CD8-positive, alpha-beta memory T cell (primary cell): Measurements from ENCODE around the gene FTO. TPM values are rescaled to one million over a fixed set of nuclear protein-coding genes. Genes with fewer than 3 reads are reported as not detected.

Experiments used
- CTCF ChIA-PET: fragments of 350-600 bp; sonication (Branson Sonifier 250); formaldehyde crosslinking; loops from one replicate; lab custom pipeline; 2021; ENCODE audit warnings: antibody characterized with exemption; lab: Charles Lee
- POLR2A ChIA-PET: fragments of 350-600 bp; sonication (Branson Sonifier 250); formaldehyde crosslinking; loops from one replicate; lab custom pipeline; 2021; ENCODE audit warnings: antibody characterized with exemption; lab: Charles Lee
- DNase-seq, 5 donors: peaks; one replicate each; pipeline versions ENCODE4 v3.0.0 to v3.0.0-alpha.2; 2020 to 2022; ENCODE audit warnings: mixed read lengths in 1 of 5
- H3K27ac ChIP-seq: one replicate; pipeline ENCODE4 v1.7.0; 2013; ENCODE audit warnings: low read depth, mild to moderate bottlenecking, low read length, moderate library complexity
- H3K27me3 ChIP-seq: 2 replicates; pipeline ENCODE4 v1.7.0; 2013; ENCODE audit warnings: low read length, mild to moderate bottlenecking; ENCODE audit not compliant: insufficient read depth, poor library complexity, severe bottlenecking
- H3K36me3 ChIP-seq: 2 replicates; pipeline ENCODE4 v1.7.0; 2013; ENCODE audit warnings: mild to moderate bottlenecking, low read length, moderate library complexity; ENCODE audit not compliant: insufficient read depth
- H3K4me1 ChIP-seq: 2 replicates; pipeline ENCODE4 v1.7.0; 2013; ENCODE audit warnings: mild to moderate bottlenecking, low read length, moderate library complexity; ENCODE audit not compliant: insufficient read depth
- H3K4me3 ChIP-seq: 2 replicates; pipeline ENCODE4 v1.7.0; 2013; ENCODE audit warnings: mild to moderate bottlenecking, low read length
- H3K9me3 ChIP-seq: 2 replicates; pipeline ENCODE4 v1.7.0; 2013; ENCODE audit warnings: mild to moderate bottlenecking, low read length
- H3K27ac Mint-ChIP-seq, 8 donors: one replicate each; pipeline ENCODE4 v1.8.0; 2020 to 2021; ENCODE audit warnings: mixed read lengths in 8 of 8, mild to moderate bottlenecking in 6 of 8, inconsistent platforms in 3 of 8, moderate library complexity in 3 of 8
- H3K27me3 Mint-ChIP-seq, 2 donors: one replicate each; pipeline ENCODE4 v1.8.0; 2020 to 2021; ENCODE audit warnings: mixed read lengths in 2 of 2, mild to moderate bottlenecking in 1 of 2, moderate library complexity in 1 of 2
- H3K36me3 Mint-ChIP-seq, 3 donors: one replicate each; pipeline ENCODE4 v1.8.0; 2020 to 2021; ENCODE audit warnings: mixed read lengths in 3 of 3, inconsistent platforms in 1 of 3, mild to moderate bottlenecking in 1 of 3
- H3K4me1 Mint-ChIP-seq, 3 donors: one replicate each; pipeline ENCODE4 v1.8.0; 2020 to 2021; ENCODE audit warnings: mixed read lengths in 3 of 3, inconsistent platforms in 1 of 3, mild to moderate bottlenecking in 1 of 3
- H3K4me3 Mint-ChIP-seq, 7 donors: one replicate each; pipeline ENCODE4 v1.8.0; 2020 to 2021; ENCODE audit warnings: mixed read lengths in 7 of 7, mild to moderate bottlenecking in 6 of 7, moderate library complexity in 4 of 7, inconsistent platforms in 2 of 7
- H3K9me3 Mint-ChIP-seq, 5 donors: one replicate each; pipeline ENCODE4 v1.8.0; 2020 to 2022; ENCODE audit warnings: mixed read lengths in 5 of 5, mild to moderate bottlenecking in 3 of 5, moderate library complexity in 2 of 5, inconsistent platforms in 1 of 5
- polyA plus RNA-seq: library from polyadenylated mRNA; unstranded; fragments of 300-500 nt; fragmentation: Illumina TruSeq; gene quantifications from one replicate; pipeline ENCODE4 v1.2.3, GENCODE V29; 2021
- total RNA-seq, 2 experiments: library from RNA; stranded (reverse); gene quantifications; one replicate each; pipeline ENCODE4 v1.2.3, GENCODE V29; 2021

FTO gene
- total and polyA plus RNA-seq, 3 experiments from 2014 or later, result 54.5 to 77.8 (median 56.0) TPM

DNA sequence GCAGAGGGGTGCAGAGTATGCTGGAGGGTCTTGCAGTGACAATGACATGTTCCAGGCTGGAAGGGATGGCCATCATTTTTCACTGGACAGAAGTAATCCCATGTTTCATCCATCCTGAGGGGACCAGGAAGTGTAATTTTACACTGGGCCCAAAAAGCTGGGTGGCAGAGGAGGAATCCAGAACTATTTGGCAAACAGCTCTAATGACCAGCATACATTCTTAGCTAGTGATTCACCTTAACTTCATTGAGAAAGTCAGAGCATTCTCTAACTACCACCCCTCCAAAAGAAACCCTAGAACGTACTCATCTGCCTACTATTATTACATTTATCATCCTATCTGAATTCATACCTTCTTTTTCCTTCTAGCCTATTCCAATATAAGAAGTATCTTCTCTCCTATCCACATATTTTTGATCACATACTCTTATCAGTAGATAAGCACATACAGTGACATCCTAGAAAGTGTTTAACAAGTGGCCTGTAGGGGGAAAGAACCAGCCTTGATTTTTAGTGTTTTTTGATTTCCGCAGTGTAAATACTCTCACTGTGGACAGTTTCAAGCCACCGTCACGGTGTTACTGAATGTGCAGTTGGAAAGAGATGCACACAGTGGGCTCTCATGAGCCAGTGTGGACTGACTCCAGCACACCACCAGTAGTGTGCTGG lies 118.1 kb downstream of the FTO start:
- H3K36me3 Mint-ChIP-seq, result peaks cover under 1 to 18% (median 9%) of the 10 kb centered on the region in 3 donors

DNA sequence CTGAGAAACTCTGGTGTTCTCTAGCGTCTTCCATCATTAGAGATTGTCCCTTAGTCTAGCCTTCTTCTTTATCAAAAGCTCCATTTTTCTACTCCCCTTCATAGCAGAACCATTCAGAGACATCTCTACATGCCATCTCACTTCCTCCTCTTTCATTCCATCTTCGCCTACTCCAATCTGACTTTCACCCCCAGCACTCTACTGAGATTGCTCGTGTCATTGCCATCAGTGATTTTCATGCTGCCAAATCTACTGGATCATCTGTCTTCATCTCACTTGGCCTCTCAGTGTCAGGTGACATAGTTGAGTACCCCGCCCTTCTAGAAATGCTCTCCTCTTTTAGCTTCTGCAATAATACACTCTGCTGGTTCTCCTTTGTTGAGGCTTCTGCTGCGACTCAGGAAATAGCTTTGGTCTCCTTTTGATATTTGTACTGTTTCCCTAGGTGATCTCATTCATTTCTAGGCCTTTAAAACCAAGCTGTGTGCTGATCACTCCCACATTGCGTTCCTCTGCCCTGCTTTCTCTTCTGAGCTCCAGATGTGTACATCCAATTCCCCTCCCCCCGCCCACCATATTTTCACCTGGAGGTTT lies 119.1 kb downstream of the FTO start:
- H3K4me3 ChIP-seq, result no peak overlapping the region
- Mint-ChIP-seq H3K4me1 (peaks cover 9 to 18% (median 17%) of the 10 kb centered on the region in 3 donors), H3K9me3 (no peaks in the 10 kb centered on the region), H3K27me3 (no peaks in the 10 kb centered on the region), H3K36me3 (peaks cover 0 to 24% (median 10%) of the 10 kb centered on the region in 3 donors), H3K27ac (no peak overlapping the region), H3K4me3 (no peak overlapping the region)
- H3K36me3 ChIP-seq, result peaks cover 9% of the 10 kb centered on the region
- CTCF ChIA-PET, result no interaction called here
- H3K9me3 ChIP-seq, result no peaks in the 10 kb centered on the region
- H3K4me1 ChIP-seq, result peaks cover 16% of the 10 kb centered on the region
- DNase-seq, result peak in 2 of 5 donors; percentile 63 to 68
- no peak overlapping the region for H3K27ac ChIP-seq
- H3K27me3 ChIP-seq, result no peaks in the 10 kb centered on the region
- POLR2A ChIA-PET, result no interaction called here

More for the DNA sequence above, 118.1 kb downstream of the FTO start:
- no peak overlapping the region for H3K4me3 Mint-ChIP-seq
- no peaks in the 10 kb centered on the region for H3K27me3 Mint-ChIP-seq
- peaks cover 9% of the 10 kb centered on the region for H3K36me3 ChIP-seq
- H3K9me3 Mint-ChIP-seq, result no peaks in the 10 kb centered on the region
- H3K27ac ChIP-seq, result no peak overlapping the region
- peaks cover 16% of the 10 kb centered on the region for H3K4me1 ChIP-seq
- CTCF ChIA-PET, result no interaction called here
- H3K9me3 ChIP-seq, result no peaks in the 10 kb centered on the region
- H3K4me3 ChIP-seq, result no peak overlapping the region
- no peaks in the 10 kb centered on the region for H3K27me3 ChIP-seq
- peaks cover 9 to 19% (median 19%) of the 10 kb centered on the region in 3 donors for H3K4me1 Mint-ChIP-seq
- H3K27ac Mint-ChIP-seq, result peak overlapping the region in 4 of 8 donors; percentile 16 to 58 (median 44)
- no peak for DNase-seq
- POLR2A ChIA-PET, result no interaction called here

DNA sequence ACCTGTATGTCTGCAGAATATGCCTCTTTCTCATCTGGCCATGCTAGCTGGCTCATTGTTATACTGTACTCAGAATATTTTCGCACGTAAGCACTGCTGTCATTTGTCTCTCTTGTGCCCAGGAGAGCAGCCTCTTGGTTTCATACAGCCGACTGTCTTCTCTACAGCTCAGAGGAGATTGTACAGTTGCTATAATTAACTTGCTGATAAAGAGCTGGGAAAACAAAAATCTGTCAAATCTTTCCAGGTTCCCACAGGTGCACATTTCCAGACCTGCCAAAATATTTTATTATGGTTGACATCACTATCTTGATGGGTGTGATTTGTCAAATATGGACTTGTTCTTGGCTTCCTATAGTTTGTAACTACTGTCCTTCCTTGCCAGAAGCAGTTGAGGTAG lies 122.7 kb downstream of the FTO start:
- H3K4me1 ChIP-seq, result peaks cover 16% of the 10 kb centered on the region
- H3K9me3 ChIP-seq, result no peaks in the 10 kb centered on the region
- ChIA-PET POLR2A (no interaction called here), CTCF (no interaction called here)
- H3K27ac Mint-ChIP-seq, result no peak overlapping the region
- H3K27me3 Mint-ChIP-seq, result no peaks in the 10 kb centered on the region
- H3K4me3 Mint-ChIP-seq, result no peak overlapping the region
- peaks cover 5 to 13% (median 12%) of the 10 kb centered on the region in 3 donors for H3K4me1 Mint-ChIP-seq
- H3K4me3 ChIP-seq, result no peak overlapping the region
- H3K36me3 ChIP-seq, result peaks cover 9% of the 10 kb centered on the region
- H3K27ac ChIP-seq, result no peak overlapping the region
- H3K27me3 ChIP-seq, result no peaks in the 10 kb centered on the region
- no peaks in the 10 kb centered on the region for H3K9me3 Mint-ChIP-seq
- H3K36me3 Mint-ChIP-seq, result peaks cover 14 to 48% (median 19%) of the 10 kb centered on the region in 3 donors
- DNase-seq, result no peak

DNA sequence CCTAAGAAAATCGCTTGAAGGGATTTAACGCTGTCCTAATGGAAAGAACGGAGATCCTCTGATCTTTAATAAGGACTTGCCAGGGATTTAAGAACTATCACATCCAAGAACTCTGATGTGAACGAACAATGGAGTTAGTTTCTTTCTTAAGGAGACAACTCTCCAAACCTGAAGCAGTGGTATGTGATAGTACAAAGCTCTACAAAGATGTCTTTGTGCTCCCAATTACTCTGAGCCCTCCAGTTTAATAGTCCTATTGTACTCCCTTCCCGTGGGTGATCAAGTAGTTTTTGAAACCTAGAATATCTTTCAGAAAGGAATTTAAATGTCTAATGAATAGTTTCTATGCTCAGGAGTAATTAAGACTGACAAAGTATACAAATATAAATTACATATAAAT lies 123.8 kb downstream of the FTO start:
- Histone ChIP-seq H3K27ac (no peak overlapping the region), H3K27me3 (no peaks in the 10 kb centered on the region), H3K4me1 (peaks cover 15% of the 10 kb centered on the region), H3K9me3 (no peaks in the 10 kb centered on the region), H3K4me3 (no peak overlapping the region), H3K36me3 (peaks cover 9% of the 10 kb centered on the region)
- H3K4me1 Mint-ChIP-seq, result peaks cover 0 to 7% (median 5%) of the 10 kb centered on the region in 3 donors
- no peak overlapping the region for H3K4me3 Mint-ChIP-seq
- peaks cover 19 to 56% (median 22%) of the 10 kb centered on the region in 3 donors for H3K36me3 Mint-ChIP-seq
- no peak overlapping the region for H3K27ac Mint-ChIP-seq
- no peak for DNase-seq
- H3K27me3 Mint-ChIP-seq, result no peaks in the 10 kb centered on the region
- ChIA-PET CTCF (no interaction called here), POLR2A (no interaction called here)
- no peaks in the 10 kb centered on the region for H3K9me3 Mint-ChIP-seq

DNA sequence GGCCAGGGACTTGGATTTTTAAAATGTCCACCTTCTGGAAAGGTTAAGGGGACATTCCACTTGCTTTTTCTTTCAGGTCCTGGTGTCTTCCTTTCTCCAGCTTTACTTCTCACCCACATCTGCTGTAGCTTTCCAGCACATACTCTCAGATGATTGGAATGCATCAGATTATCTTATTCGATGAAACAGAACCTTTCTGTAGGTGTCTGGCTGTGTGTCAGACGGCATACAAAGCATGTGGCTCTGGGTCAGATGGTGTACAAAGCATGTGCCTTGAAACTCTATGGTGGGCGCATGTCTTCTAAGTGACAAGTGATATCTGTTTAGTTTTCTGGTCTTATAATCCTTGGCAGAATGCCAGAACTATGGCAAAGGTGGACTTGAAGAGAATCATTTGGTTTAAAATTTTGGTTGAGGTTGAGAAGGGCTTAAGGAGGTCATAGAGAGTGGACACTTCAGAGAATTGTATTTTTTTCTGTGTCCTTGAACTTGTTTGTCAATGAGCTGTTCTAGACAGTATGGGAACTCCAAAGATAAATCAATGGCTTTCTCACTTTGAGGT lies 125.3 kb downstream of the FTO start:
- Mint-ChIP-seq H3K27ac (no peak overlapping the region), H3K4me3 (no peak overlapping the region), H3K9me3 (no peaks in the 10 kb centered on the region), H3K36me3 (peaks cover 28 to 65% (median 30%) of the 10 kb centered on the region in 3 donors), H3K27me3 (no peaks in the 10 kb centered on the region), H3K4me1 (peaks cover 0 to 12% (median 5%) of the 10 kb centered on the region in 3 donors)
- Histone ChIP-seq H3K4me1 (no peaks in the 10 kb centered on the region), H3K27me3 (no peaks in the 10 kb centered on the region), H3K36me3 (peaks cover 9% of the 10 kb centered on the region), H3K27ac (no peak overlapping the region), H3K4me3 (no peak overlapping the region), H3K9me3 (no peaks in the 10 kb centered on the region)
- CTCF ChIA-PET, result no interaction called here
- DNase-seq, result no peak
- POLR2A ChIA-PET, result no interaction called here

DNA sequence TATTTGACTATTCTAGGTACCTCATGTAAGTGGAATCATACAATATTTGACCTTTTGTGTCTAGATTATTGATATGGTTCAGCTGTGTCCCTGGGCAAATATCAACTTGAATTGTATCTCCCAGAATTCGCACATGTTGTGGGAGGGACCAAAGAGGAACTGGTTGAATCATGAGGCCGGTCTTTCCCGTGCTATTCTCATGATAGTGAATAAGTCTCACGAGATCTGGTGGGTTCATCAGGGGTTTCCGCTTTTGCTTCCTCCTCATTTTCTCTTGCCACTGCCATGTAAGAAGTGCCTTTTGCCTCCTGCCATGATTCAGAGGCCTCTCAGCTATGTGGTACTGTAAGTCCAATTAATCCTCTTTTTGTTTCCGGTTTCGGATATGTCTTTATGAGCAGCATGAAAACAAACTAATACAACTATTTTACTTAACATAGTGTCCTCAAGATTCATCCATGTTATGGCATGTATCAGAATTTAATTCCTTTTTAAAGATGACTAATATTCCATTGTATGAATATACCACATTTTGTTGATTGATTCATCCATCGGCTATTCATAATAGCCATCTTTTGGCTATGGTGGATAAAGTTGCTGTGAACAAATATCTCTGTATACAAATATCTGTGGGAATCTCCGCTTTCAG lies 129.1 kb downstream of the FTO start:
- Mint-ChIP-seq H3K4me1 (peaks cover 2 to 12% (median 10%) of the 10 kb centered on the region in 3 donors), H3K9me3 (no peaks in the 10 kb centered on the region), H3K27ac (no peak overlapping the region), H3K4me3 (no peak overlapping the region), H3K27me3 (no peaks in the 10 kb centered on the region), H3K36me3 (peaks cover 30 to 57% (median 44%) of the 10 kb centered on the region in 3 donors)
- ChIA-PET CTCF (no interaction called here), POLR2A (no interaction called here)
- H3K4me1 ChIP-seq, result no peaks in the 10 kb centered on the region
- H3K9me3 ChIP-seq, result no peaks in the 10 kb centered on the region
- no peaks in the 10 kb centered on the region for H3K27me3 ChIP-seq
- no peak overlapping the region for H3K27ac ChIP-seq
- no peak for DNase-seq
- H3K36me3 ChIP-seq, result no peaks in the 10 kb centered on the region
- no peak overlapping the region for H3K4me3 ChIP-seq

DNA sequence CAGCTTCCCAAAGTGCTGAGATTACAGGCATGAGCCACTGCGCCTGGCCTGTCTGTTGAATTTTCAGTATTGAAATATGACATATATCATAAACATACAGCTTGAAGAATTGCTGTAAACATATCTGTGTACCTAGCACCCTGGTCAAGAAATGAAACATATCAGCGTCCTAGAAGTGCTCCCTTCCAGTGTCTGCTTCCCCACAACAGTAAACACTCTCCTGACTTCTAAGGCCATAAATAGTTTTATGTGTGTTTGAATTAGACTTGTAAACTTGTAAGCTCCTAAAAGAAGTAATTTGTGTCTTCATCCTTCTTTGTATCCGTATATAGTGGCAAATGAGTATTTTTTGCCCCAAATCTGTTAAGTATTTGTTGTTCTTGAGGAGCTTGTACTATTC lies 132.2 kb downstream of the FTO start:
- POLR2A ChIA-PET, result interaction anchor here (0.6 kb wide), 1 partner anchor 21 kb away, joined by 3 read pairs; no protein-coding TSS in a partner anchor
- Mint-ChIP-seq H3K9me3 (no peaks in the 10 kb centered on the region), H3K36me3 (peaks cover 25 to 42% (median 39%) of the 10 kb centered on the region in 3 donors), H3K27ac (no peak overlapping the region), H3K4me1 (peaks cover 2 to 6% (median 5%) of the 10 kb centered on the region in 3 donors), H3K27me3 (no peaks in the 10 kb centered on the region), H3K4me3 (no peak overlapping the region)
- no peaks in the 10 kb centered on the region for H3K27me3 ChIP-seq
- no peaks in the 10 kb centered on the region for H3K36me3 ChIP-seq
- H3K4me3 ChIP-seq, result no peak overlapping the region
- H3K9me3 ChIP-seq, result no peaks in the 10 kb centered on the region
- no peak overlapping the region for H3K27ac ChIP-seq
- no peak for DNase-seq
- no peaks in the 10 kb centered on the region for H3K4me1 ChIP-seq
- CTCF ChIA-PET, result interaction anchor here (1.8 kb wide), 1 partner anchor 11 kb away, joined by 5 read pairs; no protein-coding TSS in a partner anchor
